ENCODE results near the gene JAKMIP1. TPM values are rescaled to one million over a fixed set of nuclear protein-coding genes. Genes with fewer than 3 reads are reported as not detected.

JAKMIP1 gene
- total RNA-seq, 4 donors from 2014 or later, result 0.26 to 0.48 TPM; not detected in 2

DNA sequence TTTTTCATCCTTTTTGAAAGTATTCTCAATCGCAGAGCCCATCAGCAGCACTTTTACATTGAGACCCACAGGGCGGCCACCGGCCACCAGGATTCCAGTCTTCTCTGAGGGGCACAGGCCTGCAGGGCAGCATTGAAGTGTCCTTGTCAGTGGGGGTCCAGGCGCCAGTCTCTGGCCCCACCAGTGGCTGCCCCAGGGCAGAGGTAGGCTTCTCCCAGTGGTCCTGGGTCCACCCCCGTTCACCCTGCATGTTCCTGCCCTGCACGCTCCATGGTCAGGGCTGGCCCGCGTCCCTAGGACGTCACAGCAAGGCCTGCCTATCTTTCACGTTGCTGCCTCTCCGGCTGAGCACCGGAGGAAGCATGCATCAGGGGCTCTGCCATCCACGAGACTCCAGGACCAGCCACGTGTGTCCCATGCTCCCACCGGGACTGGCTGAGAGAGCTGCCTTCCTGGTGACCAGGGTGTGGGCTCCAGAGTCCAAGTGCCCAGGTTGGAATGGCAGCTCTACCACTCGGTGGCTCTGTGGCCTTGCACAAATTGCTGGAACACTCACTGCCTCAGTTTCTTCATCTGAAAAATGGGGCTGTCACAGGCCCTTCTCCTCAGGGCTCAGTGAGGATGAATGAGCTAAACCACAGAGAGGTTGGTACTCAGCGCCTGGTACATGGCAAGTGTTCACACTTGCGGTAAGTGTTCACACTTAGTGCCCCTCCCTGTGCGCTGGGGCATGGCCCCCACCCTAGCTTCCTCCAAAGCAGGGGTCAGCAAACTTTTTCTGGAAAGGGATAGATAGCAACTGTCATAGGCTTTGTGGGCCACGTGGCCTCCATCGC is 30.7 kb upstream of the JAKMIP1 start:
- Histone ChIP-seq H3K27me3 (no peaks in the 10 kb centered on the region), H3K36me3 (no peaks in the 10 kb centered on the region), H3K9me3 (no peaks in the 10 kb centered on the region), H3K4me1 (no peaks in the 10 kb centered on the region), H3K27ac (no peak overlapping the region), H3K4me3 (no peak overlapping the region)
- DNase-seq, result no peak
- intact Hi-C loops (cut with DNase I; ENCODE audit: low total_unique reads), result no loop called here
- TF ChIP-seq, protein P1, sequence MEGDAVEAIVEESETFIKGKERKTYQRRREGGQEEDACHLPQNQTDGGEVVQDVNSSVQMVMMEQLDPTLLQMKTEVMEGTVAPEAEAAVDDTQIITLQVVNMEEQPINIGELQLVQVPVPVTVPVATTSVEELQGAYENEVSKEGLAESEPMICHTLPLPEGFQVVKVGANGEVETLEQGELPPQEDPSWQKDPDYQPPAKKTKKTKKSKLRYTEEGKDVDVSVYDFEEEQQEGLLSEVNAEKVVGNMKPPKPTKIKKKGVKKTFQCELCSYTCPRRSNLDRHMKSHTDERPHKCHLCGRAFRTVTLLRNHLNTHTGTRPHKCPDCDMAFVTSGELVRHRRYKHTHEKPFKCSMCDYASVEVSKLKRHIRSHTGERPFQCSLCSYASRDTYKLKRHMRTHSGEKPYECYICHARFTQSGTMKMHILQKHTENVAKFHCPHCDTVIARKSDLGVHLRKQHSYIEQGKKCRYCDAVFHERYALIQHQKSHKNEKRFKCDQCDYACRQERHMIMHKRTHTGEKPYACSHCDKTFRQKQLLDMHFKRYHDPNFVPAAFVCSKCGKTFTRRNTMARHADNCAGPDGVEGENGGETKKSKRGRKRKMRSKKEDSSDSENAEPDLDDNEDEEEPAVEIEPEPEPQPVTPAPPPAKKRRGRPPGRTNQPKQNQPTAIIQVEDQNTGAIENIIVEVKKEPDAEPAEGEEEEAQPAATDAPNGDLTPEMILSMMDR (IDR thresholded peaks at IDR 0.05), result no peak
- no peak for TF ChIP-seq POLR2A (IDR thresholded peaks at IDR 0.05)

DNA sequence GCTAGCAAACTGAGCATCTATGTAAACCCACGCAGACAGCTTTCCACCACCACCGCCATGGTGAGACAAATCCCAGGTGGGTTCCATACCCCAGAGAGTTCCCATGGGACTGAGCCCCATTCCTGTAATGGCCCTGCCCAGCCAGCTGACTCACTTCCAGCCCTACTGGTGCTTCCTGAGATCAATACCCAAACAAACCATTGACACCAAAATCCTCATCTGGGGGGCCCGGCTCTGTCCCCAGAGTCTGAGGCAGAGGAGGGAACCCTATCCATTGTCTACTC is 30.1 kb upstream of the JAKMIP1 start:
- no peaks in the 10 kb centered on the region for H3K27me3 ChIP-seq

DNA sequence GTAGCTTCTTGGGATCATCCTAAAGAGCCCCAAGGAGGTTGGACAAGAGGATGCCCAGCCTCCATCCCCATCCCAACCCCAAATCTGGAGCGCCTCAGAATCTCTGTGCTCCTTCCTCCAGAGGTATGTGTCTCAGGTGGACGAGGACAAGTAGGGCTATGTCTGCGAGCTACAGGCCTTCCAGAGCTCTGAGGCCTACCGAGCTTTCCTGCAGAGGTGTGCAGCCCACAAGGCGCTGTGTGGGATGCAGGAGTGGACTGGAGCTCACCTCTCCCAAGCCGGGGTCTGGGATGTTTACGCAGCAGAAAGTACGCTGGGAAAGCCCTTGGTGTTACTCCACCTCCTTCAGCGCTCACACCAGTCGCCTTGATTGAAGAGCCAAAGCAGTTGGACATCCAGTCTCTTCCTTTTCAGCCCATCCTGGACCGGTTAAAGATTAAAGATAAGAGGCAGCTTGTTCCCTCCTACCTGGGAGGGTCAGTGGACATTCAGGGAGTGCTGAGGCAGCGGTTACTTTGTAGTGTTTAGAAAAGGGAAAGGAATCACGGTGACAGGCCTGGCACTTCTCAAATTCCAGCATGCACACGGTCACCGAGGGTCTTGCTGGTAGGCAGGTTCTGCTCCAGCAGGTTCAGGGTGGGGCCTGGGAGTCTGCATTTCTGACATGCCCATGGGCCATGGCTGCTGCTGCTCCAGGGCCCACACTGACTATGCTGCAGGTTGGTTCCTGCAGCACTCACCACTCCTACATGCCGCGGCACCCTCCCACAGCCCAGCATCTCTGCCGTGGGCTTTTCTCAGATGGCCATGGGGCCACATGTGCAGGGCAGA is 29.5 kb upstream of the JAKMIP1 start:
- Histone ChIP-seq H3K4me1 (no peaks in the 10 kb centered on the region), H3K9me3 (no peaks in the 10 kb centered on the region), H3K27me3 (no peaks in the 10 kb centered on the region), H3K27ac (no peak overlapping the region), H3K36me3 (no peaks in the 10 kb centered on the region), H3K4me3 (no peak overlapping the region)
- intact Hi-C loops (cut with DNase I; ENCODE audit: low total_unique reads), result no loop called here
- TF ChIP-seq, protein P1 (IDR thresholded peaks at IDR 0.05), result no peak
- TF ChIP-seq POLR2A (IDR thresholded peaks at IDR 0.05), result no peak
- no peak for DNase-seq

More for the DNA sequence above, 30.1 kb upstream of the JAKMIP1 start:
- Histone ChIP-seq H3K4me3 (no peak overlapping the region), H3K4me1 (no peaks in the 10 kb centered on the region), H3K9me3 (no peaks in the 10 kb centered on the region), H3K36me3 (no peaks in the 10 kb centered on the region), H3K27ac (no peak overlapping the region)
- DNase-seq, result no peak
- intact Hi-C loops (cut with DNase I; ENCODE audit: low total_unique reads), result no loop called here
- TF ChIP-seq, protein P1 (IDR thresholded peaks at IDR 0.05), result no peak
- TF ChIP-seq POLR2A (IDR thresholded peaks at IDR 0.05), result no peak

DNA sequence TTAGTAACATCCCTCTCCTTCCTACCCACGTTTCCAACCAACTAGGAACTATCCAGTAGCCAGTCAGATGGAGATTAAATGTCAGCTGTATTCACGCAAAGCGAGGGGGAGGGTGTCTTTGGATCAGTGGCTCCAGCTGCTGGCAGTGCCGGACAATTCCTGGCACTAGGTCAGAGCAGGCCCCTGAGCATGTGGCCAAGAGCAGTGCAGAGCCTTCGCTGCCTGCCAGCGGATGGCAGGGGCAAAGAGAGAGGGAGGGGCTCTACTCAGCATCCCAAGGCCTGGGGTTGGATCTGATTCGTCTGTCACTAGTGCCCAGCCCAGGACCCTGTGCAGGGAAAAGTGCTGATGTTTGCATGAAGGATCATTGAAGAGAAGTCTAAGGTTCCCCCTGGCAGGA is 28.7 kb upstream of the JAKMIP1 start:
- Histone ChIP-seq H3K4me1 (no peaks in the 10 kb centered on the region), H3K4me3 (no peak overlapping the region), H3K27ac (no peak overlapping the region), H3K36me3 (no peaks in the 10 kb centered on the region), H3K9me3 (no peaks in the 10 kb centered on the region), H3K27me3 (no peaks in the 10 kb centered on the region)
- no peak for DNase-seq
- intact Hi-C loops (cut with DNase I; ENCODE audit: low total_unique reads), result no loop called here
- no peak for TF ChIP-seq POLR2A (IDR thresholded peaks at IDR 0.05)
- TF ChIP-seq, protein P1 (IDR thresholded peaks at IDR 0.05), result no peak
